Thyroid gland (tissue), 4 donors: Measurements from ENCODE around the gene ALS2.

Experiments used
- CTCF ChIP-seq, 6 experiments: fragments of 200-600 bp in 3 of 6; fragments of 450-650 bp in 3 of 6; sonication (generic) in 3 of 6; IDR thresholded peaks; one replicate each; pipeline ENCODE4 v1.5.1; 2016 to 2019; ENCODE audit warnings: antibody characterized with exemption in 6 of 6, mild to moderate bottlenecking in 2 of 6, inconsistent platforms in 1 of 6, moderate library complexity in 1 of 6
- POLR2A ChIP-seq, 2 donors: fragments of 450-650 bp; IDR thresholded peaks; one replicate each; pipeline ENCODE4 v1.6.1; 2017; ENCODE audit warnings: antibody characterized with exemption in 2 of 2, mild to moderate bottlenecking in 2 of 2, moderate library complexity in 1 of 2

GRCh38 chr2:201809633-201810032 is 28.9 kb upstream of the ALS2 start:
- TF ChIP-seq CTCF (IDR thresholded peaks at IDR 0.05) (no peak), POLR2A (IDR thresholded peaks at IDR 0.05) (no peak)
